Measurements from ENCODE around the gene ANO4.
"Not testable (repeated sequence)": the region's sequence is repeated elsewhere in the genome, so short reads cannot be mapped to it uniquely, and the experiment has no call there.

The ANO4 gene

DNA sequence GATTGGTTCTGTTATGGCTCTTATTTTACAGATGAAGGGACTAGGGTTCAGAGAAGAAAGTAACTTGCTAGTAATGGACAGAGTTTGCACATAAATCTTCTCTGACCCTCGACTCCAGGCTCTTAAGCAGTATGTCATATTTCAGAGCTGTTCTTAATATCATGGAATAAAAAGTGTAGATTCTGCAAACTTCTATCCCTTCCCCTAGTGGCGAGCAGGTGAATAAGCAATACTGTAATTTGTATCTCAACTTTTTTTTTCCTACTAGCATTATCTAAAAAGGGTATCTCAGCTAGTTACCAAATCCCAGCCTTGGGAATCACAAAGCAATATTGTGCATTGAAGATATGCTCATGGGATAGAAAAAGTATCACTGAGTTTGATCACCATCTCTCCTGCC lies 83.2 kb downstream of the ANO4 start:
- DNase-seq, result no peak

DNA sequence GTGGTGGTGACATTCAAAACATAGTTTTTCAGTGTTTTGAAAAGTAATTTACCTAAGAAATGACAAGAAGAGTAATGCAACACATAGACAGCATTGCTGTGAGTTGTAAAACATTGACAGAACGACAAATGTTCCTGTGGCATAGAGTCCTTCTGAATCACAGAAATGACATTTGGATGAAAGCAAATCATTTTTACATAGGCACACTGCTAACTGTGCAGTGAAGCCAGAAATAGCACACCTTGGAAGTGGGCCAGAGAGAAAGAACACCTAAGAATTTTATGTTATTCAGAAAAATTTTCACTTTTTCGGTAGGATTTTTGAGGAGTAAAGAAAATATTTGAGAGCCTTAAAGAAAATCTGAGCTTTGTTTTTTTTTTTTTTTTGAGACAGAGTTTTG lies 100.6 kb downstream of the ANO4 start:
- no peak for DNase-seq

DNA sequence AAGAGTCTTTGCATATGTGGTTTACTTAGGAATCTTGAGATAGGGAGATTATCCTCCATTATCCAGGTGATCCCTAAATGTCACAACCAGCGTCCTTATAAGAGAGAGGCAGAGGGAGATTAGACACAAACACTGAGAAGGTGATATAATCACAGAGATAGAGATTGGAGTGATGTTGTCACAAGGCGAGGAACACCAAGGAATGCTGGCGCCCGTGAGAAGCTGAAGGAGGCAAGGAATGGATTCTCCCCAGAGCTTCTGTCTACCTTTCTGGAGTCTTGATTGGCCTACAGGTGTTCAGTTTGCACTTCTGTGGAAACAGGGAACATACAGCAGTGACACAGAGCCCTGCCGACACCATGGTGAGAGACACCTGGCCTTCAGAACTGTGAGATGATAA lies 101.6 kb downstream of the ANO4 start:
- no peak for DNase-seq

DNA sequence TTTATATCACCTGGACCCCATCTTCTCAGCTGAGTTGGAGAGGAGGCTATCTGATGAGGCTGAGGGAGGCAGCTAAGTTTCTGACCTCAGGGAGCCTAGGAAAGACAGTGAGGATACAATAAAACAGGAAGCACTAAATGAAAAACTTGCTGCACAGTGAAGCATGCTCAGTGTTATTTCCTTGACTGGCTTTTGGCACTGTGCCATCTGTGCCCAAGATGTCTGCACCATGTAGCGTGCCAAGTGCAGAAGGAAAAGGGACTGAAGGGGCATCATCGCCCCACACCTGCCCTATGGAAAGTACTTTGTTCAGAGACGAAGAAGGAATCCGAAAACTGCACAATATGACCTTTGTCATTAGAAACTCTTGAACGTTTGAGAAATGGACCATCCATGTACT lies 102.7 kb downstream of the ANO4 start:
- no peak for DNase-seq

DNA sequence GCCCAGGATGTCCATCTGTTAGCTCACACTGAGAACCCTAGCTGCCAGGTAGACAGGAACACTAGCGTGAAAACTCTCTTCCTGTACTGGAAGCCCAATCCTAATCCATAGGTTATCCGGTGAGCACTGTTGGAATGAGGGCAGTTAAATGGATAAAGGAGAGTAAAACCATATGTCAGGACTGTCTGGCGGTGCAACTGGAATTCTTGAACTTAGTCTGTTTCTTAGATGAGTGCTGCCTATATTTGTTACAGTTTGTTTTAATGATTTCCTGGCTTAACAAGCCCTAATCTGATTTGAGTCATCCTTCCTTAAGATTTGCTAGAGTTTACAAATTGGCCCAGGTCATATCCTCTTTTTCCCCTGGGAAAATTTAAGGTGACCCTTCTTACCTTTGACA lies 104.7 kb downstream of the ANO4 start:
- no peak for DNase-seq

DNA sequence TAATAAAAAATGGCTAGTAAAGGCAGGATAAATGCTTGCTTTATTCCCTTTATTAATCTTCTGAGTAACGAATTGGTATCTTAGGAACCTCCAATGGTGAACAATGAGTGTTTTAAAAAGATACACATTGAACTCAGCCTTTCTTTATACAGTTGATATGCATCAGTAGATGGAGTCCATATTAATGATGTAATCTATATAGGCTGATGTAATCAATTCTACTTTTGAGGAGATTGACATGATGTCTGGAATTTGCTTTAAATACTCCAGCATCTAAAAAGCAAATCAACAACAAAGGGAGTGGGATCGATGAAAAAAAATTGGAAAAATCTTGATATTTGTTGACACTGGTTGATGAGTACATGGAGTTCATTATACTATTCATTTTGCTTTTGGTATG lies 106.2 kb downstream of the ANO4 start:
- no peak for DNase-seq

DNA sequence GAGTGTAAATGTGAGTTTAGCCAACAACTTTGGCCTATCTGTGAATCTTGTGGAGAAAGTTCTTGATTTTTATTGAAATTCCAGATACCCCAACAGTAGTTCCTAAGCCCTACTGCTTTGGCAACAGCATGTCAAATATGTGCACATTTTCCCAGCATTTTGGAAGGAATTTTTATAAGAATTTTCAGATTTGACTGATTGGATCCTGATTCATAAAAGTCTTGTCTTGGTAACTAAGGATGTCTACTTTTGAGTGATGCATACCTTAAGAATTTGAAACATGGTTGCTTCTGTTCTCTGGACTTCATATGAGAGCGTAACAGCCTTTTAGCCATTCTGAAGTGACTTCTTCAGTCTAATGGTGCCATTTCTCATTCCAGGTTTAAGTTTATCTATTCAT lies 106.7 kb downstream of the ANO4 start:
- no peak for DNase-seq

DNA sequence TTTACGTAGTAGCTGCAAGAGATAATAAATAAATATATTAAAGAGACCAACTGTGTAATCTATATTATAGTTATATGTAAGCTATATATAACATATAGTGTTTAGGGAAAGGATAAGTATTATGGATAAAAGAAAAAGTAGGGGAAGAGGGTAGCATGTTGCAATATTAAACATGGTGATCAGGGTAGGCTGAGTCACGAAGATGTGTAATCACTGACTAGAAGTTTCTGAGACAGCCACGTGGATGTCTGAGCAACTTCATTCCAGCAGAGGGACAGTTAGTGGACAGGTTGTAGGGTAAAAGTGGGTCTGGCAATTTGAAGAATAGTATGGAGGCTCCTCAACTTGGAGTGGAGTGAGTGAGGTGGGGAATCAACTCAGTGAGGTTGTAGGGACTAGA lies 109.7 kb downstream of the ANO4 start:
- no peak for DNase-seq

DNA sequence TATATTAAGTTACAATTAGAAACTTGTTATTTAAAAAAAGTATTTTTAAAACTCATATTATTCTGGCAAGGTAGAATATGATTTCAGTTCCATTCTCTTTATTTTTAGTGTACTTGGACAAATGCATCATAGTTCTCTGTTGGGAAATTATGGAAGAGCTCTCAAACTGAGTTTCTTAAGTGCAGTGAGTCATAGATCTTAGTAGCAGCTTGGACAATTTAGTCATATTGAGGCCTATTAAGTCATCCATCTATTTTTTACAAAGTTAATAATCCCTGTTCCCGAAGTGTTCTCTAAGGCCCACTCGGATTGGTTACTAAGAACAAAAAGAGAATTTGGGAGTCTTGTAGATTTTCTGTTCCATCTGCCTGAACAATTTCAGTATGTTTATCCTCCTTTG lies 113.9 kb downstream of the ANO4 start:
- DNase-seq, result no peak

DNA sequence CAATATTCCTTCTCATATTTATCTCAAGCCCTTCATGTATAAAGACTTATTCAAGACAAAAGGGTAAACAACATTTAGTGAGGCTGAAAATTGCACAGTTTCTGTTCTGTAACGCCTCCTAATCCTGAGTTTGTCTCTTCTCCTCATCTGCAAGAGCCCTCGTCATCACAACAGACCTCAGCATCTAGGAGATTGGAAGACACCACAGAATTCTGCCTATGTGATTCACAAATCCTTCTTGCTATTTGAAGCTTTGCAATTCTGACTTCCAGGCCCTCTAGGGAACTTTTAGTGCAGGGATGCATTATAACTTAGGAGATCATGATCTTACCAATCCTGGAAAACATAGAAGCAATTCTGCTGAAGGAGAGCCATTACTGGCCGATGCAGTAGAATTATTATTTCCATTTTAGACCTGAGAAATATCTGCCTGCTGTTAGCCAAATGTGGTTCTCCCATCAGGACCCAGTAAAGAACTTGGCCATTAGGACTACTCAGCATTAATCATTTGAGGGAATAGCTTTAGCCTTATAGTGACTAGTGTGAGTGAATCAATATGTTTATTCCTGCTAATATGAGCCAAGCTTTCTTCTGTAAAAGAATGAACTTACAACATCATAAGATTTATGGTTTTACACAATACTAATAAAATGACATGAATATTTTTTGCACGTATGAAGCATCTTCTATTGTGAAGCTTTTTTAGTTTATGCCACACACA lies 119.5 kb downstream of the ANO4 start:
- DNase-seq, result no peak

DNA sequence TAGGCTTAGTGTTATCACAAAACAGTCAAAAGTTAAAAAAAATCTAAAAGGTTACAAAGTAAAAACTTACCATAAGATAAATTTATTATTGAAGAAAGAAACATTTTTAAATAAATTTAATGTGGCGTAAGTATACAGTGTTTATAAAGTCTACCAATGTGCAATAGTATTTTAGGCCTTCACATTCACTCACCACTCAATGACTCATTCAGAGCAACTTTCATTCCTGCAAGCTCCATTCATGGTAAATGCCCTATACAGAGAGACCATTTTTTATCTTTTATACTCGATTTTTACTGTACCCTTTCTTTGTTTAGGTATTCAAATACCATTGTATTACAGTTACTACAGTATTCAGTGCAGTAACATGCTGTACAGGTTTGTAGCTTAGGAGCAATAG lies 124.5 kb downstream of the ANO4 start:
- no peak for DNase-seq

DNA sequence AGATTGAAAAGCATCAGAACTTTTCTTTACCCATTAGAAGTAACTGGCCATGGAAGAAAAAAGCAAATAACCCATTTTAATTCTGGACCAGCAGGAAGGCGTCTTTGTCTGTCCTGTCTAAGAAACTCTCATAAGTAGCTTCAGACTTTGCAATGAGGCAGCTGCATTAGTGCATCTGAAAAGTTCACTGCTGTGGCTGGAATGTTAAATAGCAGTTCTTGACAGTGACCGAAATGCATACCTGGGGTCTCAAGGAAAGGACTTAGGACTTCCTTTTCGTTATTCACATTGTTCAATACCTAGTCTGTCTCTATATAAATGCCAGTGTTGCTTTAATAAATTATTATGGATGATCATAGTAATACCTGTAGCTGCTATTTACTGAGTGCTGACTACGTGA lies 125.9 kb downstream of the ANO4 start:
- no peak for DNase-seq

DNA sequence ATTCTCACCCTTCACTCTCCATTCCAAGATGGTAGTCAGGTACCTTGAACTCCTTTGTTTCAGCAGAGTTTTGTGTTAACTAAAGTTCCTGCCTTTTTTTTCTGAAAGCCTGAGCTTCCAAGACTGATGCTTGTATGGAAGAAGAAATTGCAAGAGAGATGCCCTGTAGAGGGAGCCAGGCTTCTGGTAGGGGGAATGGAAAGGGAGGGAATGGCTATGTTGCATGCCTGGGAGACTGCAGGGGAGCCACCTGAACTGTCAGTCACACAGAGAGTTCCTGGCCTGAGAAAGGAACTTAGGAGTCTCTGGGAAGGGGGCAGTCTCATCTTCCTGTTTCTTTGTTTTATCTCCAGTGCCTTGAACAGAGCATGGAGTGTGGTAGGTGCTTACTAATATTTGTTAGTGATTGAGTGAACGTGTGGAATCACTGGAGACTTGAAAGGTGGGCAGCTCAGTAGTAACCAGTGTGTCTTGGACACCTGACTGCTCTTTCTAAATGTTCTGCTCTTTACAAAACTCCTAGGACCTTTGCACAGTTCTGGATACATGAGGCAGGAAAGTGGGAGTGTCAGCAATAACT lies 132.2 kb downstream of the ANO4 start:
- no peak for DNase-seq

DNA sequence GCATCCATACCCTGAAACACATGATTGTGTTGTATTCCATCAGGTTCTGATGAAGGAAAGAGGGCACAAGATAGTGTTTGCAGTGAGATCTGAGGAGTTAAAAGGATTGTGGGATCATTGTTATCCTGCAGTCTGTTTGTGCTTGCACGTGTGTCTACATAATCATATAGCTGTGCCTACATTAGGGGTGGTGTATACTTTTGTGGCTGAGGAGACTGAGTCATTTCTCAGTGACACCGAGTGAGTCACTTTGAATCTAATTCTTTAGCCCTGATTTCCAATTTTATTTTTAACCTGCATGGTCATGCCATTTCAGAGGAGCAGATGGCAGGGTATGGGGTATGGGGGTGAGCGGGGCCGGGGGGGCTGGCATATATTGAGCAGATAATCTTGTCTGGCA lies 133.2 kb downstream of the ANO4 start:
- DNase-seq, result no peak

DNA sequence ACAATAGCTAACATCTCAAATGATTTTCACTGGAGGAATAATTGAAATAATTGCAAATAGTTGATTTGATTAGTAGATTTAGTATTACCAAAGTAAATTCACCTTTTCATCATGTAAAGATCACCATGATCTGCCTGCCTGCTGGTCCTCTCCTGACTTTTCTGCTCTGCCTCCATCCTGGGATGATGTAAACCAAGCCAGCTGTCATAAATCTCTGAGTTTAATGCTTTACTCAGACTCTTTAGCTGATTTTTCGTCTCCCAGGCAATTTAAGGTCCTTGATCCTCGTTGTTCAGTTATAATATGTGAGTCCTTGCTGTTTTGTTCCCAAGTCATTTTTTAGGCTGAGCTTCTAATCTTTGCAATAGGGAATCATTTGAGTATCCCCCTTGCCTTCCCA lies 138.0 kb downstream of the ANO4 start:
- no peak for DNase-seq

DNA sequence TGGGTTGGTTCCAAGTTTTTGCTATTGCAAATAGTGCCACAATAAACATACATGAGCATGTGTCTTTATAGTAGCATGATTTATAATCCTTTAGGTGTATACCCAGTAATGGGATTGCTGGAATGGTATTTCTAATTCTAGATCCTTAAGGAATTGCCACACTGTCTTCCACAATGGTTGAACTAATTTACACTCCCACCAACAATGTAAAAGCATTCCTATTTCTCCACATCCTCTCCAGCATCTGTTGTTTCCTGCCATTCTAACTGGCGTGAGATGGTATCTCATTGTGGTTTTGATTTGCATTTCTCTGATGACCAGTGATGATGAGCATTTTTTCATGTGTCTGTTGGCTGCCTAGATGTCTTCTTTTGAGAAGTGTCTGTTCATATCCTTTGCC lies 139.0 kb downstream of the ANO4 start:
- not testable (repeated sequence) for DNase-seq

DNA sequence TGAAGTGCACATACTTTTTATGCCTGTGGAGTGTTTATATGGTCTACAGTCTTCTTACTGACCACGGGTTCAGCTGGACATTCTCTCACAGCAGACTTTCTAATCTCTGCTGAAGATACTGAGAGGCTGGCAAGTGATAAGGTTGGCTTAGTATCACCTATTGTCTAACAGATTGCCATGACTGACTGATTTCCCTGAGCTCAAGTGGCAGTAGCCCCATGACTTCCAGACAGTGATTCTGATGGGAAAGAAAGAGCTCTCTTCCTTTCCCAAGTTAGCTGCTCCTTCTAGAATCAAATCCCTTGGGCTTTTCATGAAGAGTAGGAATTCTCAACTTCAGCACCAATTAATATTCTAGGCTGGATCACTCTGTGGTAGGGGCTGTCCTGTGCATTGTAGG lies 141.4 kb downstream of the ANO4 start:
- no peak for DNase-seq

DNA sequence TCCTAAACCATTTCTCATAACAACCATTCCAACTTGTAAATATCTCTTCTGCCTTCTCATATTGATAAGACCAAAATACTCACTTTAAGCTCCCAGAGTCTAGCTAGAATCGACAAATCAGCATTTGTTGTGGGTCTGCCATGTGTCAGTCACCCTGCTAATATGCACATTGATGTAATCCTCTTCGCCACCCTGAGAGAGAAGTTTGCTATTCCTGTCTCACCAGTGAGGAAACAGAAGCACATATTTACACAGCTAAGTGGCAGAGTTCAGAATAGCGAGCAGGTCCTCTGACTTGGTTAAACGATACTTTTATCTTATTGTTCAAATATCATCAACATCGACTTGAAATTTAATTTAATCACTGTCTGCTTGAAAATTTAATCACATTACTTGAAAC lies 142.1 kb downstream of the ANO4 start:
- no peak for DNase-seq

DNA sequence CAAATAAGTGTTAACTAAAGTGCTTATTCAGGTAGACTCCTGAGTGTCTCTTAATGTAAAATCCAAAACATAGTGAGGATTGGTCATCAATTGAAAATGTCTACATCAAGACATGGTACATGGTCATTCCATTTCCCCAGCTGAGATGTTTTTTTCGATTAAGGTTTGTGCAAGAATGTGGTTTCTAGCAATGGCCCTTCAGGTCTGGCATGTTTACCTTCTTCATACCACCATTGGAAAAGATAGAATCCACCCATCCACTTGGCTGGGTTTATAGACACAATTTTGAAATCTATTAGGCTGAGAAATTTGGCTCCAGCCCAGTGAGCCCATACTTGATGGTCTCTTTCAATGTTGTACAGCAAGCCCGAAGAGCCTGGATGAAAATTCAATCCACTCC lies 145.9 kb downstream of the ANO4 start:
- DNase-seq, result no peak

DNA sequence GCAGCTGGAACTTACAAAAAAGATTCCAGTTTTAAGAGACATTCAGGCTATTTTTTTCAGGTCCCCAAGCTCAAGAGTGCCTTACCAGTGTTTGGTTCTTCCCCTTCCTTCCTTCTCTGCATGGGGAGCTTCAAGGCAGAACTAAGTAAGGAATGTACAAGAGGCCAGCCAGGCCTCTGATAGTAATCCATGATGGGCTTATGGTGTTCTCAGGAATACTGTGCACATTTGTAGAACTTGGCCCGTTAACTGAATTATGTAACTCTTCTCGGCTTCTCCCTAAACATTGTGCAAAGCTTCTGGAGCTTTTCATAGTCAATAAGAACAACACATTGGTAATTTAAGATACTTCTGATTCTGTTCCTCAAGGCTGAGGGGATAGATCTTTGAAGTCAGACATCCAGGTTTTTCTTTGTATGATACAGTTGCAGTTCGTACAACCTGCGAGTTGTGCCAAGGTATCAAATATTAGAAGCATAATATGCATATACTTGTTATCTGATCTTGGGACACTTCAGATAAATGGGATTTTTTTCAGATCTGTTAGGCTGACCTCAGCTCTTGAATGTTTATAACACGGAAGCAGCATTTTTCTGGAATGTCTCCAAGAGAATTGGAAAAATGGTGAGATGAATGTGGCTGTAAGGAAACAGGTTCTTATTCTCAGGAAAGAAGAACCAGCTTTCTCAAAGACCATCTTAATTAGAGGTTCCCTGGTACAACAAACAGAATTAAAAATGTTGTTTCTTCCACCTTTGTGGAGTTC lies 148.6 kb downstream of the ANO4 start:
- DNase-seq, result no peak

DNA sequence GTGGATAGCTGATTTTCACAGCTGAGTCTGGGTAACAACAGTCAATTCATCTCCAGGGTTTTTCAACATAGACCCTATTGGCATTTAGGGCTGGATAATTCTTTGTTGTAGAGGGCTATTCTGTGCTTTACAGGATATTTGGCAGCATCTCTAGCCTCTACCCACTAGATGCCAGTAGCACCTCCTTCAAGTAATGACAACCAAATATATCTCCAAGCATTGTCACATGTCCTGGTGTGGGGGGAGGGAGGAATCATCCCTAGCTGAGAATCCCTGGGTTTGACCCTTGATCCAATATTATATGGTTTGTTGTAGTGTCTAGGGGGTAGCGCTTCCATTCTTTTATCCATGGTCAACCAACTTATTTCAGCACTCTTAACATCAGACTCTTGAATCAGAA lies 157.2 kb downstream of the ANO4 start:
- no peak for DNase-seq

DNA sequence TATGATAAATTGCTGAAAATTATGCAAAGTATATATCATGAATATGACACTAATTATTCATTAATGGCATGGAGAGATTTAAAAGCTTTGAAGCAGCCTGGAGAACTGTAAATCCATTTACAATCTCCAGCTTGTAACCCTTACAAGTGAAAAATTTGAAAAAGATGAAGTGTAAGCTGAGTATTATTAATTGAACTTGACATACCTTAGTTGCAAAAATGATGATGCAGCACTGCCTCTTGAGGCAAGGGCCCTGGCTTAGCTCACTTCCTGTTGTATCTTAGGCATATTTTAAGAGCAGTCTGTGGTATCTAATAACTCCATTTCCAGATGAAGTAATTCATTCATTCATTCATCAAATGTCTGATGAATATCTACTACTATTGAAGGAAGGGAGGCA lies 158.6 kb downstream of the ANO4 start:
- DNase-seq, result no peak

DNA sequence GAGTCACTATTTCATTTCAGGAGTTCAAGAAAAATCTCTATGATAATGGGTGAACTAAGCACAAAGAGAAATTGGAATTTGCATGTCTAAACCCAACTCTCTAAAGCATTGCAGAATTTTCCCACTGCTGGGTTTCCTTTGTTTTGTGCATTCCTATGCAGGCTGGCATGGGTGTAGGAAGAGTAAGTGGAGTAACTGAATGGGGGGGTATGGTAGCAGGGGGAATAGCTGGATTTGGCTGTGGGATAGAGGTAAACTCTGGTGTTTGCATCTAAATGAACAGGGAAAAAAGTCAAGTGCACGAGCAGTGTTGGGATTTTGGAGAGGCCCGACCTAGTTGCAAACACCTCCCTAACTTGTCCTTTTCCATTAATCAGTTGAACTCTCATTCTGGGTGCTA lies 159.1 kb downstream of the ANO4 start:
- DNase-seq, result no peak

DNA sequence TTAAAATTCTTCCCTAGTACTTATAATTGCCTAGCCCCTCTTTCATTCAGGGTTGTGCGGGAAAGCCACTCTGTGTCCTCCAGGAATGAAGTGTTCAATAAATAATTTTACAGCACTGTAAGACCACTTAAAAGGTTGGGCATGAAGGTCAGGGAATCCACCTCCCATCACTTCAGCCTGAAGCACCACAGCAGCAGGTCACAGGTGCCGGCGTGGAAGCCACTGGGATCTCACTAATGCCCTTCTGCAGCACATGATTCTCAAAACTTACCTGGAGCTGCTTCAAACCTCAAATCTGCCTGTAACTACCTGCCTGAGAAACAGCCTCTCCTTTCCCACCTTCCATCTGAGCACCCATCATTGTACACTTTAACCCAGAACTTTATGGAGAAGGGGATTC lies 159.5 kb downstream of the ANO4 start:
- DNase-seq, result no peak

DNA sequence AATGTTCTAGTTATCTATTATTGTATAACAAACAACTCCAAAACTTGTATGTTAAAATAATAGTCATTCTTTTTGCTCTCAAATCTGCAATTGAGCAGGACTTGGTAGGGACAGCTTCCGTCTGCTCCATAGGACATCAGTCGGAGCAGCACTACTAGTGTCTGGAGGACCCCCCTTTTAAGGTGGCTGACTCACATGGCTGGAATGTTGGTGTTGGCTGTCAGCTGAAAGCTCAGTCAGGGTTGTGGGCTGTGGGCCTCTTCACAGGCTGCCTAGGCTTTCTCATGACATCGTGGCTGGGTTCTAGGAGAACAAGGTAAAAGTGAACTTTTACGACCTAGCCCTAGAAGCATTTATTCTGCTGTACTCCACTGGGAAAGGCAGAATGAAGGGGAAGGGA lies 160.6 kb downstream of the ANO4 start:
- DNase-seq, result no peak

Data from activated CD4-positive, alpha-beta T cell treated with anti-CD3 and anti-CD28 coated beads for 48 hours (primary cell).